ENCODE data around the gene ECHS1. TPM values are rescaled to one million over a fixed set of nuclear protein-coding genes. Genes with fewer than 3 reads are reported as not detected.
"Not testable (repeated sequence)": the region's sequence is repeated elsewhere in the genome, so short reads cannot be mapped to it uniquely, and the experiment has no call there.

Gene ECHS1
- total and polyA plus RNA-seq, 5 donors, result 91.0 to 177 (median 115) TPM

GRCh38 chr10:133326745-133327650, 46.2 kb downstream of the ECHS1 start:
- Histone ChIP-seq H3K9me3 (ENCODE audit: control insufficient read depth, low read length) (no peaks in the 10 kb centered on the region), H3K27me3 (ENCODE audit: control insufficient read depth, insufficient read depth) (no peaks in the 10 kb centered on the region), H3K4me1 (ENCODE audit: control insufficient read depth, insufficient read depth, low read length) (no peaks in the 10 kb centered on the region), H3K27ac (ENCODE audit: low read length) (no peak overlapping the region), H3K4me3 (ENCODE audit: low read length) (no peak overlapping the region)
- intact Hi-C loops (cut with DNase I), result loop anchor here in 1 of 4 donors (5.0 to 10.0 kb wide), 2 partner anchors 198 to 280 kb away; partner anchors contain the start of gene CYP2E1
- no peak for ATAC-seq
- DNase-seq, result peak in 2 of 3 donors; percentile 33 to 50
- WGBS, result 27% methylated on average over 28 of the region's 28 CpGs

GRCh38 chr10:133326223-133326551, 47.0 kb downstream of the ECHS1 start:
- peak overlapping the region; percentile 40 for H3K4me3 ChIP-seq (ENCODE audit: low read length)
- intact Hi-C loops (cut with DNase I), result loop anchor here in 1 of 4 donors (5.0 to 10.0 kb wide), 2 partner anchors 199 to 281 kb away; partner anchors contain the start of gene CYP2E1
- WGBS, result 29% methylated on average over 9 of the region's 9 CpGs

DNA sequence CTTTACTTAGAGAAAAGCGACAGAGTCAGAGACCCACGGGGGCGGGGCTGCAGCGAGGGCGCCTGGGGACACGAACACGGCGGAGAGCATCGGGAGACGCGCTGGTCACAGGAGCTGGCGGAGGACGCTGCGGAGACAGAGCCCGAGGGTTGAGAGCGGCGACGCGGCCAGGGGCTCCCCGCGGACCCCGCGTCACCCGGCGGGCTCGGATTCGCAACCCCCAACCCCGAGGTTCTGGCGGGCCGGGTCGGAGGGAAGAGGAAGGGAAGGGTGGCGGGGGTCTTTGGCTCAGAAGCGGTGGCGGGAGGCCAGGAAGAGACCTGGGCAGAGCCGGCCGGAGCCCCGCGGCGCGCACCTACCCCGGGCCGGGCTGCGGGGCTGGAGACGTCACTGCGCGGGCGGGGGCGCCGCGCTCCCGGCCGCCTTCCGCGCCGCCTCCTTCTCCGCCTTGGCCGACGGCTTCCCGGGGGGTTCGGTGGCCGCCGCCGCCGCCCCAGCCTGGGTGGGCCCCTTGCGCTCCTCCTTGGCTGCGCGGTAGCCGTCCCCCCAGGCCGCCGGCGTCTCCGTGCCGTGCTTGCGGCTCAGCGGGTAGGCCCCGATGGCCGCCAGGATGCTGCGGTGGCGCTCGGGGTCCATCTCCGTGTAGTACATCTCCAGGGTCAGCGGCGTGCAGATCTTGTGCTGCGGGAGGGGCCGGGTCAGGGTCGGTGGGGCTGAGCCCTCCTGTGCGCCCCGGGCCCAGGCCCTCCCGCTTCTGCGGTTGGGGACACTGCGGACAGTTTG, 47.5 kb downstream of the ECHS1 start:
- no peaks in the 10 kb centered on the region for H3K4me1 ChIP-seq (ENCODE audit: control insufficient read depth, insufficient read depth, low read length)
- DNase-seq (peak in 2 of 3 donors; percentile 50 to 59), ATAC-seq (peak in 1 of 2 donors; percentile 16)
- no peaks in the 10 kb centered on the region for H3K9me3 ChIP-seq (ENCODE audit: control insufficient read depth, low read length)
- intact Hi-C loops (cut with DNase I), result loop anchor here in 1 of 4 donors (5.0 to 10.0 kb wide), 2 partner anchors 199 to 282 kb away; partner anchors contain the start of gene CYP2E1
- WGBS, result 1% methylated on average over 91 of the region's 91 CpGs
- peak overlapping the region; percentile 40 for H3K4me3 ChIP-seq (ENCODE audit: low read length)
- no peaks in the 10 kb centered on the region for H3K27me3 ChIP-seq (ENCODE audit: control insufficient read depth, insufficient read depth)
- no peak overlapping the region for H3K27ac ChIP-seq (ENCODE audit: low read length)

More at GRCh38 chr10:133326223-133326551, 47.0 kb downstream of the ECHS1 start:
- H3K4me1 ChIP-seq (ENCODE audit: control insufficient read depth, insufficient read depth, low read length), result no peaks in the 10 kb centered on the region
- no peak for ATAC-seq
- H3K27ac ChIP-seq (ENCODE audit: low read length), result no peak overlapping the region
- no peaks in the 10 kb centered on the region for H3K9me3 ChIP-seq (ENCODE audit: control insufficient read depth, low read length)
- DNase-seq, result no peak
- no peaks in the 10 kb centered on the region for H3K27me3 ChIP-seq (ENCODE audit: control insufficient read depth, insufficient read depth)

DNA sequence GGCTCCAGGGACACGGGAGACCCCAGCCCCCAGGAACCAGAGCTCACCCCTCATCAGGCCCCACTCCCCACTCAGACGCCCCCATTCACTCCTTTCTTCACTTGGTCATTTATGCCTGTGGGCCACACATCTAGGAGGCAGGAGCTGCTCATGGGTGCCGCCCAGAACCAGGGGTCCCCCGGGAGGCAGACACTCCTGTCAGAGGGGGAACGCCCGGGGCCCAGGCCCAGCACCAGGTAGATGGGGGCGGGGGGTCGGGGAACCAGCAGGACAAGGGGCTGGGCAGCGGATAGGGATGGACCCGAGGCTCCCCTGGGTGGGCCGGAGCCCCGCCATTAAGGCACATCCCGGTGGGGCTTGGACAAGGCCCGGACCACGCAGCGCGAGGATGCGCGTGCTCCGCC, 48.3 kb downstream of the ECHS1 start:
- no peaks in the 10 kb centered on the region for H3K4me1 ChIP-seq (ENCODE audit: control insufficient read depth, insufficient read depth, low read length)
- ATAC-seq (peak in 1 of 2 donors; percentile 8), DNase-seq (peak in 1 of 3 donors; percentile 63)
- WGBS, result 20% methylated on average over 20 of the region's 20 CpGs
- no peaks in the 10 kb centered on the region for H3K27me3 ChIP-seq (ENCODE audit: control insufficient read depth, insufficient read depth)
- H3K4me3 ChIP-seq (ENCODE audit: low read length), result no peak overlapping the region
- no peak overlapping the region for H3K27ac ChIP-seq (ENCODE audit: low read length)
- no peaks in the 10 kb centered on the region for H3K9me3 ChIP-seq (ENCODE audit: control insufficient read depth, low read length)
- intact Hi-C loops (cut with DNase I), result loop anchor here in 1 of 4 donors (5.0 to 10.0 kb wide), 2 partner anchors 200 to 282 kb away; partner anchors contain the start of gene CYP2E1

DNA sequence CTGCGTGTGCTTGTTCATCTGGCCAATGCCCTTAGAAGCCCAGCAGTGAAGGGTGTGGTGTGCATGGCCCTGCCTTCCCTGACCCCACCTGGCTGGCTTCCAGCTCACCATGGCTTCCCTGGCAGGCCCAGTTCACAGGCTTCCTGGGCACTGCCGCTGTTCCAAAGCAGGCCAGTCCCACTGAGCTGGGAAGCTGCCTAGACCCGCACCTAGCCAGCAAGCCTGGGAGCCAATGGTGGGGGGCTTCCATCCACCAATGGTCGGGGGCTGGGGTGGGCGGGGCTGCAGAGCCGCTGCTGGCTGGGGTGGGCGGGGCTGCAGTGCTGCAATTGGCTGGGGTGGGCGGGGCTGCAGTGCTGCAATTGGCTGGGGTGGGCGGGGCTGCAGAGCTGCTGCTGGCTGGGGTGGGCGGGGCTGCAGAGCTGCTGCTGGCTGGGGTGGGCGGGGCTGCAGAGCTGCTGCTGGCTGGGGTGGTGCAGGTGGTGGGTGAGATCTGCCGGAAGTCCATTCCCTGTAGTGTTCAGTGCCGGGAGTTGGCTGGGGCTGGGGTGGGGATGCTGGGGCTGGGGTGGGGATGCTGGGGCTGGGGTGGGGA, 48.9 kb downstream of the ECHS1 start:
- H3K27me3 ChIP-seq (ENCODE audit: control insufficient read depth, insufficient read depth), result no peaks in the 10 kb centered on the region
- peak; percentile 48 to 62 for ATAC-seq
- no peak overlapping the region for H3K4me3 ChIP-seq (ENCODE audit: low read length)
- H3K9me3 ChIP-seq (ENCODE audit: control insufficient read depth, low read length), result no peaks in the 10 kb centered on the region
- WGBS, result 7% methylated on average over 13 of the region's 13 CpGs
- intact Hi-C loops (cut with DNase I), result loop anchor here in 1 of 4 donors (10.0 kb wide), 1 partner anchor 201 kb away; the partner anchor contains the start of gene CYP2E1
- peak; percentile 58 to 78 (median 72) for DNase-seq
- H3K27ac ChIP-seq (ENCODE audit: low read length), result no peak overlapping the region
- no peaks in the 10 kb centered on the region for H3K4me1 ChIP-seq (ENCODE audit: control insufficient read depth, insufficient read depth, low read length)

- not testable (repeated sequence) for ATAC-seq; H3K9me3 ChIP-seq (ENCODE audit: control insufficient read depth, low read length); H3K27me3 ChIP-seq (ENCODE audit: control insufficient read depth, insufficient read depth); H3K27ac ChIP-seq (ENCODE audit: low read length); H3K4me1 ChIP-seq (ENCODE audit: control insufficient read depth, insufficient read depth, low read length); H3K4me3 ChIP-seq (ENCODE audit: low read length)
- 74% methylated on average over 12 of the region's 14 CpGs for WGBS
- intact Hi-C loops (cut with DNase I), result loop anchor here in 1 of 4 donors (10.0 kb wide), 1 partner anchor 203 kb away; the partner anchor contains the start of gene CYP2E1
- DNase-seq, result peak in 1 of 3 donors; percentile 17
Observed at GRCh38 chr10:133322064-133322709, 51.0 kb downstream of the ECHS1 start.

DNA sequence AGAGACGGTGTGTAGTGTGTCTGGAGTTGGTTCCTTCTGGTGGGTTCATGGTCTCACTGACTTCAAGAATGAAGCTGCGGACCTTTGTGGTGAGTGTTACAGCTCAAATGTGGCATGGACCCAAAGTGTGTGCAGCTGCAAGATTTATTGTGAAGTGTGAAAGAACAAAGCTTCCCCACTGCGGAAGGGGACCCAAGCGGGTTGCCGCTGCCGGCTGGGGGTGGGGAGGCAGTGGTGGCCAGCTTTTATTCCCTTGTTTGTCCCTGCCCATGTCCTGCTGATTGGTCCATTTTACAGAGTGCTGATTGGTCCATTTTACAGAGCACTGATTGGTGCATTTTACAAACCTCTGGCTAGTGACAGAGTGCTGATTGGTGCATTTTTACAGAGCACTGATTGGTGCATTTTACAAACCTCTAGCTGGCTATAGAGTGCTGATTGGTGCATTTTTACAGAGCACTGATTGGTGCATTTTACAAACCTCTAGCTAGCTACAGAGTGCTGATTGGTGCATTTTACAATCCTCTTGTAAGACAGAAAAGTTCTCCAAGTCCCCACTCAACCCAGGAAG, 52.2 kb downstream of the ECHS1 start:
- intact Hi-C loops (cut with DNase I), result loop anchor here in 1 of 4 donors (10.0 kb wide), 1 partner anchor 204 kb away; the partner anchor contains the start of gene CYP2E1
- H3K27ac ChIP-seq (ENCODE audit: low read length); H3K4me1 ChIP-seq (ENCODE audit: control insufficient read depth, insufficient read depth, low read length); H3K27me3 ChIP-seq (ENCODE audit: control insufficient read depth, insufficient read depth); H3K9me3 ChIP-seq (ENCODE audit: control insufficient read depth, low read length); ATAC-seq; H3K4me3 ChIP-seq (ENCODE audit: low read length): not testable (repeated sequence)
- 93% methylated on average over 6 of the region's 6 CpGs for WGBS
- peak in 1 of 3 donors; percentile 13 for DNase-seq

DNA sequence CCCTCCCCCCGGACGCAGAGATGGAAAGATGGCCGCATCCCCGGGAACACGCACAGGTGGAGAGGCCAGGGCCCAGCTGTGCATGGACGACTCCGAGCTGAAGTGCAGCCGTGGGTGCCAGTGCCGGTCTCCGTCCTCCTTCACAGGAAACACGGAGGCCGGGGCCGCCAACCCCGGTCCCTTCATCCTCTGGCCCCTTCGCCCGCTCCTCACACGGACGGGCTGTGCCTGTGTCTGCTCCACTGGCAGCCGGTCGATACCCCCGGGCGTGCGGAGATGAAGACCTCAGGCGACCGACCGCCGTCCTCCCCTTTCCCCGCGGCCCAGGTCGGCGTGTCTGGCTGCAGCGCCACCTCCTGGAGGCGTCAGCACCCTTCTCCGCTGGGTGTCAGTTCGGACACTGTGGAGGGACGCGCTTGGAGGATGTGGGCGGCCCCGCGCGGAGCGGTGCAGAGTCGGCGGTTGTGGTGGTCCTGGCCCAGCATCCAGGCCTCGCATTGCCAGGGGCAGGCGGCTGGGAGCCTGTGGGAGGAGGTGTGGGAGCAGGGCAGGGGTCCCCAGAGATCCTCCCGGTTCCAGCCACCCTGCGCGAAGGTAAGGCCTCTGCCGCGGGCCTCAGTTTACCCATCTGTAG, 54.5 kb downstream of the ECHS1 start:
- no peaks in the 10 kb centered on the region for H3K4me1 ChIP-seq (ENCODE audit: control insufficient read depth, insufficient read depth, low read length)
- 10% methylated on average over 51 of the region's 51 CpGs for WGBS
- H3K4me3 ChIP-seq (ENCODE audit: low read length), result no peak overlapping the region
- no peak overlapping the region for H3K27ac ChIP-seq (ENCODE audit: low read length)
- ATAC-seq (peak; percentile 87 to 88), DNase-seq (peak in 2 of 3 donors; percentile 78 to 83)
- intact Hi-C loops (cut with DNase I), result no loop called here
- no peaks in the 10 kb centered on the region for H3K27me3 ChIP-seq (ENCODE audit: control insufficient read depth, insufficient read depth)
- no peaks in the 10 kb centered on the region for H3K9me3 ChIP-seq (ENCODE audit: control insufficient read depth, low read length)

- H3K4me1 ChIP-seq (ENCODE audit: control insufficient read depth, insufficient read depth, low read length), result no peaks in the 10 kb centered on the region
- no peaks in the 10 kb centered on the region for H3K27me3 ChIP-seq (ENCODE audit: control insufficient read depth, insufficient read depth)
- intact Hi-C loops (cut with DNase I), result no loop called here
- DNase-seq (peak in 1 of 3 donors; percentile 20), ATAC-seq (no peak)
- no peak overlapping the region for H3K27ac ChIP-seq (ENCODE audit: low read length)
- H3K9me3 ChIP-seq (ENCODE audit: control insufficient read depth, low read length), result no peaks in the 10 kb centered on the region
- no peak overlapping the region for H3K4me3 ChIP-seq (ENCODE audit: low read length)
- 80% methylated on average over 7 of the region's 7 CpGs for whole genome bisulfite sequencing
Observed at GRCh38 chr10:133316732-133317131, 56.4 kb downstream of the ECHS1 start.

All from right cardiac atrium (tissue), 5 donors.